Peyer's patch (tissue), 4 donors: ENCODE results near the gene NHLRC4.

Source experiments
- CTCF ChIP-seq, 6 experiments: fragments of 450-650 bp in 4 of 6; fragments of 200-600 bp in 2 of 6; sonication (generic) in 1 of 6; IDR thresholded peaks; one replicate each; pipeline ENCODE4 v1.5.1; 2017 to 2019; ENCODE audit warnings: antibody characterized with exemption in 6 of 6, mild to moderate bottlenecking in 3 of 6, moderate library complexity in 1 of 6
- POLR2A ChIP-seq, 2 donors: fragments of 450-650 bp; IDR thresholded peaks; one replicate each; pipeline ENCODE4 v1.5.1; 2017; ENCODE audit warnings: antibody characterized with exemption in 2 of 2, mild to moderate bottlenecking in 2 of 2, moderate library complexity in 2 of 2

- TF ChIP-seq CTCF (IDR thresholded peaks at IDR 0.05) (no peak), POLR2A (IDR thresholded peaks at IDR 0.05) (no peak)
These were observed 50.2 kb downstream of the NHLRC4 start for GRCh38 chr16:616733-617586.
